Activated T-helper 17 cell treated with anti-CD3 and anti-CD28 coated beads, Interleukin-2, amount 50 U/mL, for 72 hours (primary cell): Measurements from ENCODE around the gene NID1. TPM values are rescaled to one million over a fixed set of nuclear protein-coding genes. Genes with fewer than 3 reads are reported as not detected.

Experiments
- ATAC-seq: fragments of 150-1000 bp; cut with Tn5 transposase; replicated peaks from 2 replicates; pipeline ENCODE4 v1.10.0; 2021; ENCODE audit warnings: mild to moderate bottlenecking, moderate library complexity
- H3K27ac Mint-ChIP-seq: one replicate; pipeline ENCODE4 v1.8.0; 2022; ENCODE audit warnings: mixed read lengths
- H3K27me3 Mint-ChIP-seq: one replicate; pipeline ENCODE4 v1.8.0; 2022; ENCODE audit warnings: mixed read lengths
- H3K36me3 Mint-ChIP-seq: one replicate; pipeline ENCODE4 v1.8.0; 2022; ENCODE audit warnings: low read depth, mild to moderate bottlenecking, mixed read lengths
- H3K4me1 Mint-ChIP-seq: one replicate; pipeline ENCODE4 v1.8.0; 2022; ENCODE audit warnings: mixed read lengths
- H3K4me3 Mint-ChIP-seq: one replicate; pipeline ENCODE4 v1.8.0; 2022; ENCODE audit warnings: mild to moderate bottlenecking, mixed read lengths
- H3K9me3 Mint-ChIP-seq: one replicate; pipeline ENCODE4 v1.8.0; 2022; ENCODE audit warnings: mixed read lengths
- total RNA-seq, 2 donors: library from RNA; stranded (reverse); gene quantifications; one replicate each; pipeline ENCODE4 v1.2.3, GENCODE V29; 2022

Gene NID1
- total RNA-seq, 2 donors from 2014 or later = 0.05 to 0.09 TPM

DNA sequence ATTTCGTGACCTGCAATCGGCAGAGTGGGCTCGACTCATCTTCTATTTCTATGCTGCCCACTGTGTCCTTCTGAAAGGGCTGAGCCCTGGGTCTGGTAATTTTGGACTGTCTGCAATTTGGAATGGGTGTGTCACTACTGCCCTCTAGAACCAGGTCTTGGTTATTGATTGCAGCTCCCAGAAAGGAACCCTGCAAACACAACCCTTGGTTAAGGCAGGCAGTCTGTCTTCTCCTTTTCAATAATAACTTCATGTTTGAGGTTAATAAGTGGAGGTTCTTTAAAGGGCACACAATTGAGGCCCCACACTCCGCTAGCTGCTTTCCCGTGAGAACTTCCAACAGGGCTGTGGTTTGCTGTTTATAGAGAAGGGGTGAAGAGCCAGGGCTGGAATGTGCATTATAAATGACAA lies 118.3 kb downstream of the NID1 start:
- Mint-ChIP-seq H3K27ac (no peak overlapping the region), H3K36me3 (no peaks in the 10 kb centered on the region), H3K27me3 (no peaks in the 10 kb centered on the region), H3K9me3 (no peaks in the 10 kb centered on the region), H3K4me3 (no peak overlapping the region), H3K4me1 (no peaks in the 10 kb centered on the region)
- peak; percentile 48 for ATAC-seq

DNA sequence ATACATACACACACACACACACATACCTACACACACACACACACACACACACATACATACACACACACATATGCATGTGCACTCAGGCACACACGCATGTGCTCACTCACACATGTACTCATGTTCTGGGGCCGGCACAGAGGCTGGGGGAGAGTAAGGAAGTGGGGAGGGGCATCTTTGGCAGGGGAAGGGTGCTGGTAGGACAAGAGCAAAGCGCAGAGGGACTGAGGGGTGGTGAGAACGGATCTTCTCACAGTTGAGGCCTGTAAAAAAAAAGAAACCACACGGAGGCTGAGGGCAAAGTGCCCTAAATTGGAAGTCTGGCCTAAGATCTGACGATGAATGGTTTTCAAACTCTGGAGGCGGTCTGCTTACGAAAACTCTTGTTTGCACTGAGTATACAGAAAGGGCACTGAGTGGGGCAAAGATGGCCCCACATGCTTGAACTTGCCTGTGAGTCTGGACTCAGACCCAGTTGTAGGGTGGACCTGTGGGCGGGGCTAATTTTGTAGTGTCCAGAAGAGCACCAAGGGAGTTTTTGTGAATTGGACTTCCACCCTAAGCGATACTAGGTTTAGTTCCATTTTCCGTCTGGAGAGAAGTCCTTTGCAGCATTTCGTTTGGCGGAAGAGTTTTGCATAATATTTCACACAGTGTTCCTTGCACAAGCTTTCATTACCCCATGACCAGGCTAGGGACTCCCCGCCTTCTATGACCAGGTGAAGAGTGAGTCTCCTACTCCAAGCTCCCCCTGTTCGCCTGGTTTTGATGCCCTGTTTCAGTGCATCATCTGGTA lies 118.9 kb downstream of the NID1 start:
- no peaks in the 10 kb centered on the region for H3K9me3 Mint-ChIP-seq
- no peak for ATAC-seq
- H3K4me1 Mint-ChIP-seq = no peaks in the 10 kb centered on the region
- H3K36me3 Mint-ChIP-seq = no peaks in the 10 kb centered on the region
- H3K27ac Mint-ChIP-seq = no peak overlapping the region
- no peak overlapping the region for H3K4me3 Mint-ChIP-seq
- no peaks in the 10 kb centered on the region for H3K27me3 Mint-ChIP-seq

DNA sequence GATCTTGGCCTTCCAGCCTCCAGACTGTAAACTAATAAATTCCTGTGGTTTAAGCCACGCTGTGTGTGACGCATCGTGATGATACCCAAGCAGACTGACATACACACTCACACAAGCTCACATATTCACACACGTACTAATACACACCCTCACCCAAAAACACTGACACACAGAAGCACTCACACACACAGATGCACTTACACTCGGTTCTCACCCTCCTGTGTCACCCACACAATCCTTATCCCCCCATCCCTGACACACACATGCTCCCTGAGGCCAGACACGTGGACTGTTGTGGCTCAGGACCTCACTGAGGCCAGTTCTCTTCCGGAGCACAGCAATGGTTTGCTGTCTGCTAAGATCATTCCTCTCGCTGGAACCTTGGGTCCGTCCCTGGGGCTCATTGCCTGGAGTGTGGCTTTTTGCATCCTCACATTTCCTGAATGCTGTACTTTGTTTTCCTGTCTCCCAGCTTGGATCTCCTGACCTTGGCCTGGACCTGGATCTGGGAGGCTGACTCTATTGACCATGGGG lies 121.2 kb downstream of the NID1 start:
- H3K9me3 Mint-ChIP-seq = no peaks in the 10 kb centered on the region
- H3K27ac Mint-ChIP-seq = no peak overlapping the region
- H3K4me3 Mint-ChIP-seq = no peak overlapping the region
- H3K36me3 Mint-ChIP-seq = no peaks in the 10 kb centered on the region
- H3K4me1 Mint-ChIP-seq = peaks cover 14% of the 10 kb centered on the region
- no peak for ATAC-seq
- H3K27me3 Mint-ChIP-seq = peaks cover 10% of the 10 kb centered on the region

DNA sequence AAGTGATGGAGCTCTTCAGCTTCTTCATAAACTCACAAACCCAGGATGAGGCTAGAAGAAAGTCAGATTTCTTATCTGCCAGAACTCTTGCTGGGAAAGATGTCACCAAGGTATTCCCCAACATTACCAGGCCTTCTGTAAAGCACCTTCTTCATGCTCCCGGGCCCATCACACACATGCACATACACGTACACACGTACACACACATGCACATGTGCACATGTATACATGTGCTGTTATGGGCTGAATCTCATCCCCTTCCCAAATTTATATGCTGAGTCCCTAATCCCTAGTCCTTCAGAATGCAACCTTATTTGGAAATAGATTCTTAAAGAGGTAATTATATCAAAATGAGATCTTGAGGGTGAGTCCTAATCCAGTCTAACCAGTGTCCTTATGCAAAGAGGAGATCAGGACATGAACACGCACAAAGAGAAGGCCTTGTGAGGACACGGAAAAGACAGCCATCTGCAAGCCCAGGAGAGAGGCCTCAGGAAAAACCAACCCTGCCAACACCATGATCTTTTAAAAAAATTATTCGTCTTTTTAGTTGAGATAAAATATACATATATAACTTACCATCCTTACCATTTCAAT lies 121.8 kb downstream of the NID1 start:
- no peak overlapping the region for H3K27ac Mint-ChIP-seq

DNA sequence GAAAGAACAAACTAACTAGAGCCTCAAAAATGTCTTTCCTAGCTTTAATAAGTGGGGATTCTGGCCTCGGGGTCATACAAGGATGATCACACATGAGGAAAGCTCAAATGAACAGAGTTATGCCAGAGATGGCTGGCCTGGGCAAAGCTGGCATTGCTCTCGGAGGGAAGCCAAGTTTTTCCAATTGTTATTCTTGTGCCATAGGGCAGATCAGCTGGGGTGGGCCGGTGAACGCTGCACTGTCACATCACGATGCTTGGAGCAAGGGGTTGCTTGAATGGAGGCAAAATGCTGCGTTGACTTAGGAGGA lies 122.3 kb downstream of the NID1 start:
- Mint-ChIP-seq H3K27ac (no peak overlapping the region), H3K27me3 (peaks cover 10% of the 10 kb centered on the region), H3K9me3 (no peaks in the 10 kb centered on the region), H3K4me3 (no peak overlapping the region), H3K36me3 (no peaks in the 10 kb centered on the region), H3K4me1 (peaks cover 15% of the 10 kb centered on the region)
- no peak for ATAC-seq

More for the DNA sequence above, 121.8 kb downstream of the NID1 start:
- Mint-ChIP-seq H3K4me1 (peaks cover 15% of the 10 kb centered on the region), H3K4me3 (no peak overlapping the region), H3K9me3 (no peaks in the 10 kb centered on the region), H3K36me3 (no peaks in the 10 kb centered on the region), H3K27me3 (peaks cover 10% of the 10 kb centered on the region)
- no peak for ATAC-seq

DNA sequence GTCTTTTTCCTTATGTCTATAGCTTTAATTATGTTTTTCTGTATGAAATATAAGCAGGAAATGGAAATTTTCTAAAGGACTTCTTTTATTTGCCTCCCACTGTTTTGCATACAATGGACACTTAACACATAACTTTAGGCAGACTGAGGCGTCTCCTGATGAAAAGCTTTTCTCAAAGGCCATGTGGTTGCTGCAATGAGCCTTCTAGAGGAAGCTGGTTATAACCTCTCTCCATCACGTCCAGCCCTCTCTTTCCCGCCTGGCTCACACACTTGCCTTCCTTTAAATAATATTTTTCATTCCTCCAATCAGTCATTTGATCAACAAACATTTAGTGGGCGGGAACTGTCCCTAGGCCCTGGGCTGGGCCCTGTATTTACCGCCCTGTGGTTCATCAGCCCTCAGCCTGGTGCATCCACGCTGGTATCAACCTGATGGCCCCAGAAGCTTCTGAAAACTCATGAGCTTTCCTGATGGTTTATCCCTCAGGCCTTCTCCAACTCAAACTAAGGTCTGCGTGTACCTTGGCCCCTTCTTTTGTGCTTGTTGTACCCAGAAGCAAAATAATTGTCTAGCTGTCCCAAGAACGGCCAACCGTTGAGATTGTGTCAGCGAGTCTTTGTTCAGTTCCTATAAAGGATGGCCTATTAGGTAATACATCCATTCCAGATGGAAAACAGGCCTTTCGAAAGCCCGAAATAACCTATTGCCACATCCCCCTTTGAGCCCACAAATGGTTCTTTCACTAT lies 122.8 kb downstream of the NID1 start:
- no peaks in the 10 kb centered on the region for H3K36me3 Mint-ChIP-seq
- H3K9me3 Mint-ChIP-seq = no peaks in the 10 kb centered on the region
- peaks cover 10% of the 10 kb centered on the region for H3K27me3 Mint-ChIP-seq
- H3K4me1 Mint-ChIP-seq = peaks cover 15% of the 10 kb centered on the region
- H3K4me3 Mint-ChIP-seq = no peak overlapping the region
- H3K27ac Mint-ChIP-seq = no peak overlapping the region
- ATAC-seq = no peak

DNA sequence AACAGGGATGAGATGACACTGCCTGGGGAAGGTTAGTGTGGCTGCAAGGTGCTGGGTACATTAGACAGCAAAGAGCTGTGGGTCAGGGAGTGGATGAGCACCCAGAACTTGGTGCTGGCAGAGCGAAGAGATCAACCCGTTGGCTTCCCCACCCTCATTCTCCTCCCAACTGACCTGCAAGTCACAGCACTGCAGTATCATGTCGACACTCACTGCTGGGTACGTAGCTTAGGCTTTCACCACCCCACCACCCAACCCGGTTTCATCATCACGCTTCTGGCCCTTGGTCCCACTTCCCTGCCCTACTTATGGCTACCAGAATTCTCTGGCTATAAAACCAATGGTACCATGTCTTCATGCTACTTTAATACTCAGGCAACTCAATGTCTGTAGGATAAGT lies 124.6 kb downstream of the NID1 start:
- no peak overlapping the region for H3K4me3 Mint-ChIP-seq

DNA sequence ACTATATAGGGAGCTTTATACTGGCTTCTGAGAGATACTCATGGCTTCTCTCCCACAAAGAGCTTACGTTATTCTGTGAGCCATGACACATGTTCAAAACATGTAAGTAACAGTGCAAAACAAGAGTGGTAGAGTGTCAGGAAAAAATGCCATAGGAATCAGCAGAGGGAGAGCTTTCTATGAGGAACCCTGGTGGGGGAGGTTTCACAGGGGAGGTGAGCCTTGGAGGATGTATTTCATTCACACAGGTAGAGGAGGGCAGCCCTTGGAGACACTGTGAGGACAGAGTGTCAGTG lies 125.5 kb downstream of the NID1 start:
- Mint-ChIP-seq H3K9me3 (no peaks in the 10 kb centered on the region), H3K27ac (peak overlapping the region; percentile 16), H3K27me3 (peaks cover 16% of the 10 kb centered on the region), H3K36me3 (no peaks in the 10 kb centered on the region), H3K4me1 (peaks cover 15% of the 10 kb centered on the region), H3K4me3 (no peak overlapping the region)
- no peak for ATAC-seq

More for the DNA sequence above, 124.6 kb downstream of the NID1 start:
- H3K9me3 Mint-ChIP-seq = no peaks in the 10 kb centered on the region
- H3K4me1 Mint-ChIP-seq = peaks cover 15% of the 10 kb centered on the region
- H3K36me3 Mint-ChIP-seq = no peaks in the 10 kb centered on the region
- no peak for ATAC-seq
- H3K27ac Mint-ChIP-seq = no peak overlapping the region
- peaks cover 16% of the 10 kb centered on the region for H3K27me3 Mint-ChIP-seq

DNA sequence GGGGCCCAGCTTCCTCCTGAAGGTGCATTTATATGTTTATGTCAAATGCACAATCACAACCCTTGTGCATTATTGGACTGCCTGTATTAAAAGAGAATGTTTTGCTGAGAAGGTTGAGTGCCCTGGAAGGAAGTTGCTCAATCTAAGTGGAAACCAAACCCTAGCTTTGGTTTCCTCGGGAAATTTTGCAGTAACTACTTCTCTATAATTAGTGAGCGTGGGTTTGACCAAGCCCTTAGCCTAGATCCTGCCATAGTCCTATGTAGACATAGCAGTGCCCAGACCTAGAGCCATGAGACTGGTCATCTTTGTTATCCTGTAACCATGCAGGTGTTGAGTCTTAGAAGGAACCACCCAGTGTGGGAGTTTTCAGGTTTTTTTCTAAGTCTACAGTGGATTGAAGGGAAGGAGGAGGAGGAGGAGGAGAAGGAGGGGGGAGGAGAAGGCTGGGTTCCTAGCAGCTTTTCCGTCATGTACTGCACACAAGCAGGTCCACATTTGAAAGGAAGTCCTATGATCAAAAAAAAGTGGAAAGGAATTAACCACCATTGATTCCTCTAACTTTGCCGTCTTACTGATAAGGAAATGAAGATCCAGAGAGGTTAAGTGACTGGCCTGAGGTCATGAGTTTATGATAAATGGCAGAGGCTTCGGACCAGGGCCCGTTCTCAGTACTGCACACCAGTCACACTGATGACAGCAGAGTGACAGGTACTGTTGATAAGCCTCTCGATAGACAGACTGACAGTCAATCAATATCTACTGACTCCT lies 126.0 kb downstream of the NID1 start:
- Mint-ChIP-seq H3K27ac (peak overlapping the region; percentile 16), H3K4me3 (no peak overlapping the region), H3K9me3 (no peaks in the 10 kb centered on the region), H3K4me1 (peaks cover 15% of the 10 kb centered on the region), H3K36me3 (no peaks in the 10 kb centered on the region), H3K27me3 (peaks cover 16% of the 10 kb centered on the region)
- no peak for ATAC-seq

DNA sequence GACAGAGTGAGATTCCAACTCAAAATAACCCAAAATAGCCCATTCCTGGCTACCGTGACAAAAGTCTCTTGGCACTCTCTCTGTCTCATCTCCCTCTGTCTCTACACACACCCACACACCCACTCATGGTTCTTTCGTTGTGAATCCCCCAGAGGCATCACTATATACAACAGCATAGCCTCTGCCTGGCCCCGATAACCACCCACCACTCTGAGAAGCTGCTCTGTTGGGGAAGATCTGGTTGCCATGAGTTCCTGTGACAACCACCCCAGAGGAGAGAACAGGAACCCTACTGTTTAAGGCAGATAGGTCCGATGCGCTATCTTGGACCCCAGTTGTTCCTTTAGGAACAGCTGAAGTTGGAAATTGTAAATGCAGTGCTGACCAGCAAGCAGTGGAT lies 127.8 kb downstream of the NID1 start:
- Mint-ChIP-seq H3K4me1 (peaks cover 15% of the 10 kb centered on the region), H3K27ac (no peak overlapping the region), H3K9me3 (no peaks in the 10 kb centered on the region), H3K36me3 (no peaks in the 10 kb centered on the region), H3K4me3 (no peak overlapping the region), H3K27me3 (peaks cover 16% of the 10 kb centered on the region)
- ATAC-seq = peak; percentile 60

DNA sequence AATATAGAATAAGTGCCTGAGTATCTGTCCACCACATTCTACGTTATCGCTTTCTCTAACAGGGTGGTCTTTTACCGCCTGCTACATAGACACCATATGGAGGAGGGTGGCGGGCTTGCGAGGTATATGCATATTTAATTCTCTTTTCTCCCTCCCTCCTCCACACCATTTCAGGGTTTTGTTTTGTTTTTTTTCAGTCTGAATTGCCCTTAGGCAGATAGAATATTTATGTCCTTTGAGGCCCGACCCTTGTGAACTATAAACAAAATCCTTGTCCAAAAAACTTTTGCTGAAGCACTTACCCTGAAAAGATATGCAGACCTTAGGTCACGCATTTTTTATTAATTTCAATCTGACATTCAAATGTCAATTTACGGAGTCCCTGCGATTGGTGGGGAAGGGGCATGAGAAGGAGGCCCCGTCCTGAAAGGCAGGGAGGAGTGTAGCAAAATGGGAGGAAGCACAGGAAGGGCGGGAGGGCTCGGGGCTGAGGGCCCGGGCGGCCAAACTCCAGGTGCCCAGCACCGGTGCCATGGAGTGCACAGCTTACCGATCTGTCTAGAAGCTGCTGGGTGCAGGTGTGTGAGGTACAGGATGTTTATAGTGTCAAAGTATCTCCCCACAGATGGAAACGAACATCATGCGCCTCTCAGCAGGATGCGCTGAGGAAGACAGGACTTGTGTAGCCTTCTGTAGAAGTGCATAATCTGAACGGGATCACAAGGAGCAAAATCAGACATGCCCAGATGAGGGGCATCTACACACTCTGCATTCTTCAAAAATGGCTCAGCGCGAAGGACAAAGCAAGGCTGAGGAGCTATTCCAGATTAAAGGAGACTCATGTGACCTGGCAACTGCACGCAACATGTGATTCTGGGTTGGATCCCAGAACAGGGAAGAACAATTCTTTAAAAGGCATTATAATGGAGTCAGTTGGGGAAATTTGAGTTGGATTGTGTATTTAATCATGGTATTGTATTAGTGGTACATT lies 129.4 kb downstream of the NID1 start:
- Mint-ChIP-seq H3K27ac (no peak overlapping the region), H3K9me3 (no peaks in the 10 kb centered on the region), H3K36me3 (no peaks in the 10 kb centered on the region), H3K4me3 (no peak overlapping the region), H3K4me1 (peaks cover 12% of the 10 kb centered on the region), H3K27me3 (peaks cover 13% of the 10 kb centered on the region)
- no peak for ATAC-seq

DNA sequence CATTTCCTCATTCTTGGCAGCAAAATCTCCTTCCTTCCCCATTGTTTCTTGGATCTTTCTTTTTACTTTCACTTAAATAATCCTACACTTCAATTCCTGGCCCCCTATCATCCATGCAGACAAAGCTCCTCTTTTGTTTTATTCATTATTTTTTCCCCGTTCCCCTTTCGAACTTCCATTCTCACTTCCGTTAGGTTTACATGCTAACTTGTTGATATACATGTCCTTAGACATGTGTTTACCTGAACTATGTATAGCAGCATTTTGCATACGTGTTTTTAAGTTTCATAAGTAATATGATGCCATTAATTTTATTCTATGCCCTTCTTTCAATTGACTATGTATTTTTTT lies 131.1 kb downstream of the NID1 start:
- no peak overlapping the region for H3K4me3 Mint-ChIP-seq
- H3K9me3 Mint-ChIP-seq = no peaks in the 10 kb centered on the region
- H3K27ac Mint-ChIP-seq = no peak overlapping the region
- no peak for ATAC-seq
- H3K36me3 Mint-ChIP-seq = no peaks in the 10 kb centered on the region
- H3K27me3 Mint-ChIP-seq = peaks cover 6% of the 10 kb centered on the region
- H3K4me1 Mint-ChIP-seq = peaks cover 1% of the 10 kb centered on the region

DNA sequence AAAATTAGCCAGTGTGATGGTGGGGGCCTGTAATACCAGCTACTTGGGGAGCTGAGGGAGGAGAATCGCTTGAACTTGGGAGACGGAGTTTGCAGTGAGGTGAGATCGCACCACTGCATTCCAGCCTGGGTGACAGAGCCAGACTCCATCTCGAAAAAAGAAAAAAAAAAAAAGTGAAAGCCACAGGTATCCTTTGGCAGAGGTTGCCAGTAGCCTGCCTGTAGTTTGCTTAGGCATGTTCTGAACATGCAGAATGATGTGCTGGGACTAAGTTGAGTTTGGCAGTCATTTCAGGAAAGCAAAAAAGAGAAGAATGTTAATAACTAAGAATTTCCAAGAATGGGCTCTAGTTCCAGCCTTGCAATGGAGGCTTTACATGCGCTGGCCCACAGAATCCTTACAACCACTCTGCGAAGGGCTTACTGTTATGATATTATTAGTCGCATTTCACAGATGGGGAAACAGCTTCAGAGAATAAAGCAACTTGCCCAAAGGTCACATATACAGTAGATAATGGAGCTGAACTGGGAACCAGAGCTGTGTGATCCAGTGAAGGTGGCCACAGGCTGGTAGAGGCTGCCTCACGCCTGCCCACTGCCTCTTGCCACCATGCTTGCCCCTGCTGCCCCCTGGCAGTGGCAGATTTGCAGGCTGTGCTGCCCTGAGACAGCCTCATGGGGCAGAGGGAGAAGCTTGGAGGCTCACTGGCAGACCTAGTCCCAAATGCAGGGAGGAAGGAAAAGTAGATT lies 131.7 kb downstream of the NID1 start:
- no peaks in the 10 kb centered on the region for H3K9me3 Mint-ChIP-seq
- peaks cover 6% of the 10 kb centered on the region for H3K27me3 Mint-ChIP-seq
- no peak overlapping the region for H3K27ac Mint-ChIP-seq
- H3K36me3 Mint-ChIP-seq = no peaks in the 10 kb centered on the region
- H3K4me1 Mint-ChIP-seq = no peaks in the 10 kb centered on the region
- ATAC-seq = no peak
- no peak overlapping the region for H3K4me3 Mint-ChIP-seq
